ENCODE measurements around the gene SLC9A9.
"Not testable (repeated sequence)": the region's sequence is repeated elsewhere in the genome, so short reads cannot be mapped to it uniquely, and the experiment has no call there.

Gene SLC9A9

DNA sequence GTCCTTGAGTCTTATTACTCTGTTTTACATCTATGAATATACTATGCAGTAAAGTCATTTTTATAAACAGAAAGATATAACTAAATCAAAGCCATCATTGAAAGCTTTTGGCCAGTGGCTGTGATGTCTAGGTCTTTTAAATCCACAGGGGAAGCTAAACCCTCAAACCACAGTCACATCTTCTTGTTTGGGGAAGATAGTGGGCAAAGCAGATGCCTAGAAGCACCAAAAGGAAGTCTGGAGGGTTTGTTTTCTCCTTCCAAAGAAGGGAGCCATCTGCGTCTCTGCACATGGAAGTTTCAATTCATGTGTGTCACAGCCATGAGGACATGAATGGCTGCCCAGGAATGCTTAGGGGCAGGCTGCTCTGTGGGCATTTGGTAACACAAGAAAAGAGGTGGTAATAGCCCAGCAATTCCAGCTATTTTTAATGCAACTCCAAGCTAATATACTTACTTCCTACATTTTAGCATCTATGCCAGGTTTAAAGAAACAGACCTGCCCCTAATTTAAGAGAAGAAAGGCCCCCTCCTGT lies 322.2 kb downstream of the SLC9A9 start:
- no peak for ATAC-seq (replicated peaks; ENCODE audit: extremely low read depth, poor library complexity, severe bottlenecking)
- H3K27me3 Mint-ChIP-seq = no peaks in the 10 kb centered on the region
- H3K4me3 Mint-ChIP-seq = no peak overlapping the region
- no peak overlapping the region for H3K27ac Mint-ChIP-seq (ENCODE audit: low read depth)
- peaks cover 2% of the 10 kb centered on the region for H3K36me3 Mint-ChIP-seq (ENCODE audit: insufficient read depth)
- no peaks in the 10 kb centered on the region for H3K9me3 Mint-ChIP-seq
- H3K4me1 Mint-ChIP-seq = no peaks in the 10 kb centered on the region
- DNase-seq (ENCODE audit: low spot score in 2 of 2) = no peak

DNA sequence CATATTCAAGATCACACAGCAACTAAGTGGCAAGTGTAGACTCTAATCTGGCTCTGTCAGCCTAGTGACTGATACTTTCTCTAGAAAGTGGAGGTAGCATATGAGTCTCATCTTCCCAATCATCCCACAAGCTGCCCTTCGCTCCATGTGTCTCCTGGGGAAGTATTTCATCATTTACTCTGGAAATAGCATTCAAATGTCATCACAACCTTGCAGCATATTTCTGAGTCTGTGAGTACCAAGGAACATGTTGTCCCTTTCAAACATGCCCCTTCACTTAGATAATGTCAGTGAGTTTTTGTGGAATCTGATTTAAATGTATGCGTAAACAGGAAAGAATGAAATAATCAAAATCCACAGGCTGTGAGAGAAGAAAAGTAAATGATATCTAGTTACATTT lies 322.9 kb downstream of the SLC9A9 start:
- H3K36me3 Mint-ChIP-seq (ENCODE audit: insufficient read depth) = peaks cover 2% of the 10 kb centered on the region
- DNase-seq (ENCODE audit: low spot score in 2 of 2) (no peak), ATAC-seq (replicated peaks; ENCODE audit: extremely low read depth, poor library complexity, severe bottlenecking) (no peak)
- no peaks in the 10 kb centered on the region for H3K9me3 Mint-ChIP-seq
- H3K27me3 Mint-ChIP-seq = no peaks in the 10 kb centered on the region
- no peak overlapping the region for H3K27ac Mint-ChIP-seq (ENCODE audit: low read depth)
- H3K4me1 Mint-ChIP-seq = no peaks in the 10 kb centered on the region
- no peak overlapping the region for H3K4me3 Mint-ChIP-seq

DNA sequence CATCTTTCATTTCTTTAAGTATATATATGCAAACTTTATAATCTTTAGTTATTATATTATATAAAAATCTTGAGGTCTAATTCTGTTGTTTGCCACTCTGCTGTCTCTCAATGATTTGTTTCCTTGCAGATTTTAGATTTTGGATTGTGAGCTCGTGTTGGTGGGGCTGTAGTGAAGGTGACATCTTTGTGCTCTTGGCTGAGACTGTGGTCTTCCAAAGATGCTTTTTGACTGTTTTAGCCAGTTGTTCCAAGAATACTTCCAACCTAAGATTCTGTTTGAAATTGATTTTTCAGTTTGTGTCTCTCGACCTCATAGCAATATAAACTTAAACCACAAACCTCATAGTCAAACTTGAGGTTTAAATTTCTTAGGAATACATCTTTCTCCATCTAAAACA lies 326.5 kb downstream of the SLC9A9 start:
- no peak for ATAC-seq (replicated peaks; ENCODE audit: extremely low read depth, poor library complexity, severe bottlenecking)
- DNase-seq (ENCODE audit: low spot score in 2 of 2) = no peak
- H3K9me3 Mint-ChIP-seq = no peaks in the 10 kb centered on the region
- no peak overlapping the region for H3K4me3 Mint-ChIP-seq
- no peak overlapping the region for H3K27ac Mint-ChIP-seq (ENCODE audit: low read depth)
- no peaks in the 10 kb centered on the region for H3K27me3 Mint-ChIP-seq
- peaks cover 2% of the 10 kb centered on the region for H3K36me3 Mint-ChIP-seq (ENCODE audit: insufficient read depth)
- no peaks in the 10 kb centered on the region for H3K4me1 Mint-ChIP-seq

DNA sequence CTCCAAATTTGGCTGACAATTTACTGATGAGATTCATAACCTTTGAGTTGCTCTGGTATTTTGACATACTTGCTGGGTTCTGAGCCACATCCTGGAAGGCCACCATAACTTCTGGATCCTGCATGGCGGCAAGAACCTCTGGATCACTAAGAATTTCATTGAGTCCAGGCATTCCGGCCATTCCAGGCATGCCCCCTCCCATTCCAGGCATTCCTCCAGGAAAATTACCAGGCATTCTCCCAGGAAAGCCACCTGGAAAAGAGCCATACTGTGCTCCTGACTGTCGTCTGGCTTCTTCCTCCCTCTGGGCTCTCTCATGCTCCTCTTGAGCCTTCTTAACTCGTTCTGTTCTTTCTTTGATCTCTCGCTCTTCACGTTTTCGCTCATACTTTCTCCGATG lies 331.1 kb downstream of the SLC9A9 start:
- ATAC-seq (replicated peaks; ENCODE audit: extremely low read depth, poor library complexity, severe bottlenecking) = not testable (repeated sequence)

DNA sequence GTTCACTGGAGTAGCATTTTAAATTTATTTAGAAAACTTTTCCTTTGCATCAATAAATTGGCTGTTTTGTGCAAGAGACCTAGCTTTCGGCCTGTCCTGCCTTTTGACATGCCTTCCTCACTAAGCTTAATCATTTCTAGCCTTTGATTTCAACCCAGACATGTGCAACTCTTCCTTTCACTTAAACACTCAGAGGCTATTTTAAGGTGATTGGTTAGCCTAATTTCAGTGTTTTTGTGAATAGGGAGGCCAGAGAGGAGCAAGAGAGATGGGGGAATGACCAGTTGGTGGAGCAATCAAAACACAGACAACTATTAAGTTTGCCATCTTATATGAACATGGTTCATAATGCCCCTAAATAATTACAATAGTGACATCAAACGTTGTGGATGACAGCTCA lies 333.4 kb downstream of the SLC9A9 start:
- no peaks in the 10 kb centered on the region for H3K27me3 Mint-ChIP-seq

More for the DNA sequence above, 331.1 kb downstream of the SLC9A9 start:
- DNase-seq (ENCODE audit: low spot score in 2 of 2); H3K27ac Mint-ChIP-seq (ENCODE audit: low read depth); H3K27me3 Mint-ChIP-seq; H3K4me1 Mint-ChIP-seq; H3K4me3 Mint-ChIP-seq; H3K36me3 Mint-ChIP-seq (ENCODE audit: insufficient read depth); H3K9me3 Mint-ChIP-seq: not testable (repeated sequence)

DNA sequence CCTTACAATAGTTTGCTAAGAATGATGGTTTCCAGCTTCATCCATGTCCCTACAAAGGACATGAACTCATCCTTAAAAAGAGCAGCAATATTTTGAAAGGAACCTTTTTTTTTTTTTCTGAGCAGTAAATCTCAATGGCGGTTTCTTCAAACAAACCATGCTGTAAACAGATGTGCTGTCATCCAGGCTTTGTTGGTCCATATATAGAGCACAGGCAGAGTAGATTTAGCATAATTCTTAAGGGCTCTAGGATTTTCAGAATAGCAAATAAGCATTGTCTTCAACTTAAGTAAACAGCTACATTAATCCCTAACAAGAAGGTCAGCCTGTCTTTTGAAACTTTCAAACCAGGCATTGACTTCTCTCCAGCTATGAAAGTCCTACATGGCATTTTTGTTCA lies 334.2 kb downstream of the SLC9A9 start:
- H3K27ac Mint-ChIP-seq (ENCODE audit: low read depth) = no peak overlapping the region
- ATAC-seq (replicated peaks; ENCODE audit: extremely low read depth, poor library complexity, severe bottlenecking) (no peak), DNase-seq (ENCODE audit: low spot score in 2 of 2) (no peak)
- H3K9me3 Mint-ChIP-seq = no peaks in the 10 kb centered on the region
- H3K4me3 Mint-ChIP-seq = no peak overlapping the region
- no peaks in the 10 kb centered on the region for H3K36me3 Mint-ChIP-seq (ENCODE audit: insufficient read depth)
- H3K27me3 Mint-ChIP-seq = no peaks in the 10 kb centered on the region
- H3K4me1 Mint-ChIP-seq = no peaks in the 10 kb centered on the region

More for the DNA sequence above, 333.4 kb downstream of the SLC9A9 start:
- no peak for ATAC-seq (replicated peaks; ENCODE audit: extremely low read depth, poor library complexity, severe bottlenecking)
- no peak for DNase-seq (ENCODE audit: low spot score in 2 of 2)
- H3K4me3 Mint-ChIP-seq = no peak overlapping the region
- no peaks in the 10 kb centered on the region for H3K36me3 Mint-ChIP-seq (ENCODE audit: insufficient read depth)
- no peaks in the 10 kb centered on the region for H3K9me3 Mint-ChIP-seq
- no peak overlapping the region for H3K27ac Mint-ChIP-seq (ENCODE audit: low read depth)
- H3K4me1 Mint-ChIP-seq = no peaks in the 10 kb centered on the region

DNA sequence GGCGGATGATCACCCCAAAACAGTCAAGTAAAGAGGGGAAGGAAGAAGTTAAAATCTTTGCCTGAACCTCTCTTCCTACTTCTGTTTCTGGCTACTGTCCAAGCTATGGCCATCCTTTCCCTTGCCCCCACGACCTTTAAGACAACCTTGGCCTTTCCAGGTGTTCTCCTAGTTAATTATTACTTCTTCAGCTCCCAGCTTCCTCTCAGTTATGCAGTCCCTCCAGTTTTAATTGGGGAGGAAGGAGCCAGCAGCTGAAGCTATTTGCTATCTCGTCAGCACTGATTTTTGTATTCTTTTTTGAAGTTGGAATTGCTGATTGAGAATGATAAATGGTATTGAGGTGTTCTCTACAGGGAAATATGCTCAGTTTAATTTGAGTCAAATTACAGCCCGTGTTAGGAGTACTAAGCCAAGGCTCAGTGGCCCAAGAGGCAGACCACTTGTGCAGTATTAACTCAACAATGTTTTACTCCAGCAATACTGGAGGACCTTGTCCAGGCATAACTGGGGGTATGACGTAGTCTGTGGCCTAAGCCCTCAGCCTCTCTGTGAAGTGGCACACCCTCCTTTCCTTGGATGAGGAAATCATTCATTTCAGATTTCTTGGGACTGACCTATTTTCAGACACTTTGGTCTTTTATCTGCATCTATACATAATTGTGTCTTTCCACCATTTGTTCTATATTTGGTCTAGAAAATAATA lies 336.9 kb downstream of the SLC9A9 start:
- no peaks in the 10 kb centered on the region for H3K9me3 Mint-ChIP-seq
- H3K36me3 Mint-ChIP-seq (ENCODE audit: insufficient read depth) = no peaks in the 10 kb centered on the region
- no peaks in the 10 kb centered on the region for H3K4me1 Mint-ChIP-seq
- H3K4me3 Mint-ChIP-seq = no peak overlapping the region
- H3K27me3 Mint-ChIP-seq = no peaks in the 10 kb centered on the region
- no peak for ATAC-seq (replicated peaks; ENCODE audit: extremely low read depth, poor library complexity, severe bottlenecking)
- H3K27ac Mint-ChIP-seq (ENCODE audit: low read depth) = no peak overlapping the region
- DNase-seq (ENCODE audit: low spot score in 2 of 2) = no peak

DNA sequence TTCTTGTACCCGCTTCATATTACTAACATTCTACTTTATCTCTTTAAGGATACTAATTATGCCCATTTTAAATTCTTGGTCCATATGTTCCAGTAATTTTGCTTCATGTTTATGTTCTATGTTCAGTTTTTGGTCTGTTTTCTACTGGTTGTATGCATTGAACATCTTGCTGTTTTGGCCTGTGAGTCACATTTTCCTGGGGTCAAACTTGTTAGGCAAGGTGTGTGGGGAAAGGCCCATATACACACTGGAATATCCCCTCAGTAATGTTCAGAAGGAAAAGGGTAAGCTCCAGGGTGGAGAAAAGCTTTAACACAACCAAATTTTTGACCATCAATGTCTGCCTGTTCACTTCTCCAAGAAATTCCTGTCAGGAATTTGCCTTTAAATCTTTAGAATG lies 337.7 kb downstream of the SLC9A9 start:
- H3K4me3 Mint-ChIP-seq = no peak overlapping the region
- H3K27me3 Mint-ChIP-seq = no peaks in the 10 kb centered on the region
- H3K36me3 Mint-ChIP-seq (ENCODE audit: insufficient read depth) = no peaks in the 10 kb centered on the region
- H3K4me1 Mint-ChIP-seq = no peaks in the 10 kb centered on the region
- no peaks in the 10 kb centered on the region for H3K9me3 Mint-ChIP-seq
- ATAC-seq (replicated peaks; ENCODE audit: extremely low read depth, poor library complexity, severe bottlenecking) (no peak), DNase-seq (ENCODE audit: low spot score in 2 of 2) (no peak)
- no peak overlapping the region for H3K27ac Mint-ChIP-seq (ENCODE audit: low read depth)

DNA sequence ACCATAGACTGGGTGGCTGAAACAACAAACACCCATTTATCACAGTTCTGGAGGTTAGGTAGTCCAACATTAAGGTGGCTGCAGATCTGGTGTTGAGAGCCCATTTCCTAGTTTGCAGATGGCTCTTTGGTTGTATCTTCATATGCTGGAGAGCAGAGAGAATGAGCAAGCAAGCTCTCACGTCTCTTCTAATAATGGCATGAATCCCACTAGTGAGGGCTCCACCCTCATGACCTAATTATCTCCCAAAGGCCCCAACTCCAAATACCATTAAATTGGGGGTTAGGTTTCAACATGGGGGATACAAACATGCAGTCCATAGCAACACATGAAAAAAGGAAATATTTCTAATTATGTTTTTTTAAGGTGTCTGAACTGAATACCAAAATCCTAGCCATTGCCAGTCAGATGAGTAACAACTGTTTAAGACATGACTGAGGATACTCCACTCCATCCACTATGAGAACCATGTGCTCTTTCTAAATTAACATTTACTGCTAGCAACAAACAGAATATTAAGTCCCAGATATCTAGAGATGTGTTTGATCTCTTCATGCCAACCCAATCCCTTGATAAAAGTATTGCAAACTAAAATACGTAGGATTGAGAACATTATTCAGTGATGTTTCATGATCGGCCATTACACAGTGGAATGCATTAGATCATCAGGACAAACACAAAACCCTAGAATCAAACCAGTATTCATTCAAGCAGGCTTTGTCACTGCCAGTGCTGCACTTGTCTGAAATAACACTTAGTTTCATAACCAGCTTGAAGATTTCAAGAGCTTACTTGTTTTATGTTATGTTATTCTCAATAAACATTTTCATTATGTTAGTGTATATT lies 340.3 kb downstream of the SLC9A9 start:
- H3K4me3 Mint-ChIP-seq = no peak overlapping the region
- no peaks in the 10 kb centered on the region for H3K9me3 Mint-ChIP-seq
- no peaks in the 10 kb centered on the region for H3K36me3 Mint-ChIP-seq (ENCODE audit: insufficient read depth)
- no peak overlapping the region for H3K27ac Mint-ChIP-seq (ENCODE audit: low read depth)
- H3K27me3 Mint-ChIP-seq = no peaks in the 10 kb centered on the region
- H3K4me1 Mint-ChIP-seq = no peaks in the 10 kb centered on the region
- ATAC-seq (replicated peaks; ENCODE audit: extremely low read depth, poor library complexity, severe bottlenecking) = no peak
- DNase-seq (ENCODE audit: low spot score in 2 of 2) = no peak

DNA sequence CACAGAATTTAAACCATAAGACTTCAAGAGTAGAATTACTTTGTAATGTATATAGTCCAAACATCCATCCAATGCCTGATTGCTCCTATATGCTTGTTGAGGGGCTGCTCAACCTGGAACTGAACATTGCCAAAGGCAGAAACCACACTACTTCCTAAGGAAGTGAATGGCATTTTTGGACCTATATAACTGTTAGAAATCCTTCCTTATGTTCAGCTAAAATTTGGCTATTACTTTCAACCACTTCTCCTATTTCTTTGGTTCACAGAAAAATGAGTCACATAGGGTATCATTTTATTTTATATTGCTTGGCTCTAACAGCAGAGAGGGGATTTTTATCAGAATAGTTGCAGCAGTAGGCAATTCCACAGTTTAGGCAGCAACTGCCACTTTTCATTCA lies 342.1 kb downstream of the SLC9A9 start:
- DNase-seq (ENCODE audit: low spot score in 2 of 2) = no peak
- H3K4me1 Mint-ChIP-seq = no peaks in the 10 kb centered on the region
- no peaks in the 10 kb centered on the region for H3K9me3 Mint-ChIP-seq
- no peak overlapping the region for H3K27ac Mint-ChIP-seq (ENCODE audit: low read depth)
- H3K27me3 Mint-ChIP-seq = no peaks in the 10 kb centered on the region
- H3K36me3 Mint-ChIP-seq (ENCODE audit: insufficient read depth) = no peaks in the 10 kb centered on the region
- ATAC-seq (replicated peaks; ENCODE audit: extremely low read depth, poor library complexity, severe bottlenecking) = no peak
- H3K4me3 Mint-ChIP-seq = no peak overlapping the region

DNA sequence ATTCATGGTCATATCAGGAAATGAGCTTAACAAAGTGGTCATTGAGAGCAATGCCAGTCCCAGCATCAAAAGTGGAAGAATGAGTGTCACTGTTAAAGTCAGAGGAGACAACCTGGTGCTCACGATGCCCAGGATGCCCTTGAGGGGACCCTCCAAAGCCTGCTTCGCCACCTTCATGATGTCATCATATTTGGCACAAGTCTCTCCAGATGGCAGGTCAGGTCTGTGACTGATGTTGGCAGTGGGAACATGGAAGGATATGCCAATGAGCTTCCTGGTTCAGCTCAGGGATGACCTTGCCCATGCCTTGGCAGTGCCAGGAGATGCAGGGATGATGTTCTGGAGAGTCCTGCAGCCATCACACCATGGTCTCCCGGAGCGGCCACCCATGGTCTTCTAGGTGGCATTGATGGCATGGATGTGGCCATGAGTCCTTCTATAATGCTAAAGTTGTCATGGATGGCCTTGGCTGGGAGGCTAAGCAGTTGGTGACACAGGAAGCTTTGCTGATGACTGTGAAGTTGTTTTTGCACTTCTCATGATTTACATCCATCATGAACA lies 344.9 kb downstream of the SLC9A9 start:
- no peak for DNase-seq (ENCODE audit: low spot score in 2 of 2)
- no peak overlapping the region for H3K27ac Mint-ChIP-seq (ENCODE audit: low read depth)
- no peaks in the 10 kb centered on the region for H3K9me3 Mint-ChIP-seq
- no peaks in the 10 kb centered on the region for H3K27me3 Mint-ChIP-seq
- H3K4me3 Mint-ChIP-seq = no peak overlapping the region
- ATAC-seq (replicated peaks; ENCODE audit: extremely low read depth, poor library complexity, severe bottlenecking) = no peak
- H3K4me1 Mint-ChIP-seq = no peaks in the 10 kb centered on the region
- no peaks in the 10 kb centered on the region for H3K36me3 Mint-ChIP-seq (ENCODE audit: insufficient read depth)

DNA sequence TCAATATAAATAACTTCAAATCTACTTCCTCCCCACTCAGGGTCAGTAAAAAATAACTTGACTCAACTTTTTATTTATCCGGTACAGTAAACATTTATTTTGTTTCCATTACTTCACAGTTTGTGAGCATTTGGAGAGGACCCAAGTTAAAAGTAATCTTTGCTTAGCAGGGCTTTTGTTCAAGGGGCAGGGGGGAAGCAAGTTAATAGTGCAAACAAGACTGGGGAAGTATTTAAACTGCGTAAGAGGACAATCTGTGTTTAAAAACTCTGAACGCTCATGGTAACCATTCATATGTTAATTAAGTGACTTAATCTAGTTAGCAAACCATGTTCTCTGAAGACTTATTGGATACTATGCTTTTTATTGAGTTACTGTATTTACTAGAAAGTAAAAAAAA lies 346.2 kb downstream of the SLC9A9 start:
- Mint-ChIP-seq H3K27ac (ENCODE audit: low read depth) (no peak overlapping the region), H3K36me3 (ENCODE audit: insufficient read depth) (no peaks in the 10 kb centered on the region), H3K9me3 (no peaks in the 10 kb centered on the region)

DNA sequence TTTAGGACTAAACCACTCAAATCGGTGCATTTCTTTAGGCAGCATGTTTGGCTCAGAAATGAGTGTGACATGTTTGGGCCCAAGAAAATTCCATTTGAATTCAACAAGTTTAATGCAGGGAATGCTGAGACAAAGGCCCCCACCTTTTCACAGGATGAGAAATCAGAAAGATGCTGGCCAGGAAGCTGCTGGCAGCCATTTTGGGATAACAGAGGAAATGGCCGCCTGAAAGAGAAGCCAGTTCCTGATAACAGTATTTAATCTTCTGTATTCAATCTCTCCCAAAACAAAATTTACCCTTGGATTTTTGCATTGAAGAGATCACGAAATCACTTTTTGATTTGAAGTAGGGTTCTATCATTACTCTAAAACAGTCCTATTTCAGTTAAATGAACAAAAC lies 350.9 kb downstream of the SLC9A9 start:
- Mint-ChIP-seq H3K4me3 (no peak overlapping the region), H3K27me3 (no peaks in the 10 kb centered on the region), H3K4me1 (no peaks in the 10 kb centered on the region), H3K9me3 (no peaks in the 10 kb centered on the region), H3K27ac (ENCODE audit: low read depth) (no peak overlapping the region), H3K36me3 (ENCODE audit: insufficient read depth) (peaks cover 5% of the 10 kb centered on the region)
- ATAC-seq (replicated peaks; ENCODE audit: extremely low read depth, poor library complexity, severe bottlenecking) (no peak), DNase-seq (ENCODE audit: low spot score in 2 of 2) (no peak)

More for the DNA sequence above, 346.2 kb downstream of the SLC9A9 start:
- H3K4me3 Mint-ChIP-seq = no peak overlapping the region
- DNase-seq (ENCODE audit: low spot score in 2 of 2) = no peak
- H3K27me3 Mint-ChIP-seq = no peaks in the 10 kb centered on the region
- no peak for ATAC-seq (replicated peaks; ENCODE audit: extremely low read depth, poor library complexity, severe bottlenecking)
- H3K4me1 Mint-ChIP-seq = no peaks in the 10 kb centered on the region
